ENCODE measurements around the gene TANGO2.

Gene TANGO2

DNA sequence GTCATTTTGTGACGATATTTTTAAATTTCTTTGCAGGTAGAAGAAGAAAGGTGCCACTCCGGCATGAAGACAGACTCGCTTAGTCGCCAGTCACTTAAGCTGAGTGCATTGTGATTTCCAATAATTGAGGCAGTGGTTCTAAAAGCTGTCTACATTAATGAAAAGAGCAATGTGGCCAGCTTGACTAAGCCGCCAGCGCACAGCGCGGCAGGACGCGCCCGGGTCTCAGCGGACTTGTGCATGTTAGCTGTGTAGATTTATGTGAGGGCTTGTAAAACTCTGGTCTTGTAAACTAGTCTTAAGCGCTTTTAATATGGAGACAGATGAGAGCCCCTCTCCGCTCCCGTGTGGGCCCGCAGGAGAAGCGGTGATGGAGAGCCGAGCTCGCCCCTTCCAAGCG is 64.7 kb downstream of the TANGO2 start:
- H3K4me3 ChIP-seq (ENCODE audit: low read depth, low read length, poor library complexity, severe bottlenecking), result no peak overlapping the region
- H2AFZ ChIP-seq (ENCODE audit: low read length), result no peak overlapping the region
- no peak overlapping the region for H3K27ac ChIP-seq (ENCODE audit: low read depth, low read length, poor library complexity, severe bottlenecking)
- H3K4me1 ChIP-seq (ENCODE audit: insufficient read depth, low read length, severe bottlenecking), result peaks cover 45% of the 10 kb centered on the region
- H3F3A ChIP-seq (ENCODE audit: insufficient read depth, low read length), result no peaks in the 10 kb centered on the region
- H4K20me1 ChIP-seq (ENCODE audit: insufficient read depth, low read length), result no peaks in the 10 kb centered on the region
- no peak overlapping the region for H3K4me2 ChIP-seq (ENCODE audit: low read length)
- no peak overlapping the region; the same call in 1 of the 2 replicates for H3K9ac ChIP-seq (ENCODE audit: low read length)
- H3K27me3 ChIP-seq (ENCODE audit: insufficient read depth, low read length), result no peaks in the 10 kb centered on the region
- H3K79me2 ChIP-seq (ENCODE audit: insufficient read depth, low read length), result peaks cover 43% of the 10 kb centered on the region
- H3K36me3 ChIP-seq (ENCODE audit: insufficient read depth, low read length), result peaks cover 56% of the 10 kb centered on the region
- H3K9me2 ChIP-seq (ENCODE audit: low read depth, low read length), result no peaks in the 10 kb centered on the region
- TF ChIP-seq, protein P1, sequence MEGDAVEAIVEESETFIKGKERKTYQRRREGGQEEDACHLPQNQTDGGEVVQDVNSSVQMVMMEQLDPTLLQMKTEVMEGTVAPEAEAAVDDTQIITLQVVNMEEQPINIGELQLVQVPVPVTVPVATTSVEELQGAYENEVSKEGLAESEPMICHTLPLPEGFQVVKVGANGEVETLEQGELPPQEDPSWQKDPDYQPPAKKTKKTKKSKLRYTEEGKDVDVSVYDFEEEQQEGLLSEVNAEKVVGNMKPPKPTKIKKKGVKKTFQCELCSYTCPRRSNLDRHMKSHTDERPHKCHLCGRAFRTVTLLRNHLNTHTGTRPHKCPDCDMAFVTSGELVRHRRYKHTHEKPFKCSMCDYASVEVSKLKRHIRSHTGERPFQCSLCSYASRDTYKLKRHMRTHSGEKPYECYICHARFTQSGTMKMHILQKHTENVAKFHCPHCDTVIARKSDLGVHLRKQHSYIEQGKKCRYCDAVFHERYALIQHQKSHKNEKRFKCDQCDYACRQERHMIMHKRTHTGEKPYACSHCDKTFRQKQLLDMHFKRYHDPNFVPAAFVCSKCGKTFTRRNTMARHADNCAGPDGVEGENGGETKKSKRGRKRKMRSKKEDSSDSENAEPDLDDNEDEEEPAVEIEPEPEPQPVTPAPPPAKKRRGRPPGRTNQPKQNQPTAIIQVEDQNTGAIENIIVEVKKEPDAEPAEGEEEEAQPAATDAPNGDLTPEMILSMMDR (IDR thresholded peaks at IDR 0.05; ENCODE audit: low read length), result no peak
- TF ChIP-seq EZH2 (IDR thresholded peaks at IDR 0.05; ENCODE audit: borderline replicate concordance, low read length), result no peak
- H3K9me3 ChIP-seq (ENCODE audit: low read length), result no peaks in the 10 kb centered on the region

DNA sequence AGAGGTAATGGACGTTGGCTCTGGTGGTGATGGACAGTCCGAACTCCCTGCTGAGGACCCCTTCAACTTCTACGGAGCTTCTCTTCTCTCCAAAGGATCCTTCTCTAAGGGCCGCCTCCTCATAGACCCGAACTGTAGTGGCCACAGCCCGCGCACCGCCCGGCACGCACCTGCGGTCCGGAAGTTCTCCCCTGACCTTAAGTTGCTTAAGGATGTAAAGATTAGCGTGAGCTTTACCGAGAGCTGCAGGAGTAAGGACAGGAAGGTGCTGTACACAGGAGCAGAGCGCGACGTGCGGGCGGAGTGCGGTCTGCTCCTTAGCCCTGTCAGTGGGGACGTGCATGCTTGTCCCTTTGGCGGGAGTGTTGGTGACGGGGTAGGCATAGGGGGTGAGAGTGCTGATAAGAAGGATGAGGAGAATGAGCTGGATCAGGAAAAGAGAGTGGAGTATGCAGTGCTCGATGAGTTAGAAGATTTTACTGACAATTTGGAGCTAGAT is 65.2 kb downstream of the TANGO2 start:
- Histone ChIP-seq H3K9me2 (ENCODE audit: low read depth, low read length) (no peaks in the 10 kb centered on the region), H3K9me3 (ENCODE audit: low read length) (no peaks in the 10 kb centered on the region), H3K9ac (ENCODE audit: low read length) (no peak overlapping the region), H3K27ac (ENCODE audit: low read depth, low read length, poor library complexity, severe bottlenecking) (no peak overlapping the region), H3F3A (ENCODE audit: insufficient read depth, low read length) (no peaks in the 10 kb centered on the region), H3K4me1 (ENCODE audit: insufficient read depth, low read length, severe bottlenecking) (peaks cover 40% of the 10 kb centered on the region), H2AFZ (ENCODE audit: low read length) (no peak overlapping the region), H3K4me3 (ENCODE audit: low read depth, low read length, poor library complexity, severe bottlenecking) (no peak overlapping the region), H3K79me2 (ENCODE audit: insufficient read depth, low read length) (peaks cover 38% of the 10 kb centered on the region), H3K36me3 (ENCODE audit: insufficient read depth, low read length) (peaks cover 61% of the 10 kb centered on the region), H4K20me1 (ENCODE audit: insufficient read depth, low read length) (no peaks in the 10 kb centered on the region), H3K4me2 (ENCODE audit: low read length) (no peak overlapping the region), H3K27me3 (ENCODE audit: insufficient read depth, low read length) (no peaks in the 10 kb centered on the region)
- TF ChIP-seq EZH2 (IDR thresholded peaks at IDR 0.05; ENCODE audit: borderline replicate concordance, low read length), result no peak
- TF ChIP-seq, protein P1 (IDR thresholded peaks at IDR 0.05; ENCODE audit: low read length), result no peak

DNA sequence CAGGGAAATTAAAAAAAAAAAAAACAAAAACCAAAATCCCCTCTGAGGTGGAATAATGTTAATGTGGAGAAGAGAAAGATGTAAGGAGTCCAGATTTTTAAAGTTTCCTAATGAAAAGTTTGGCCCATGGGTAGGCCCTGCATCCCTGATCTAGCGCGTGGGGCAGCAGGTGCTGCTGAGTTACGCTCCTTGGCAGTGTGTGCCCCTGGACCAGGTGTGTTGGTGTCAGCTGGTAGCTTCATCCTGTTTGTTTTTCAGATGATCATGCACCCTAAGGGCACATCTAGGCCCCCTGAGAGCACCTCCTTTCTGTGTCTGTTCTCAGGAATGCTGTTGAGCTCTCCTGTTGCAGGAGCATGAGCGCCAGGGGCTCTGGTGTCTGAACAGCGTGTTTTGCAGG is 65.9 kb downstream of the TANGO2 start:
- Histone ChIP-seq H3K79me2 (ENCODE audit: insufficient read depth, low read length) (peaks cover 33% of the 10 kb centered on the region), H3K27me3 (ENCODE audit: insufficient read depth, low read length) (no peaks in the 10 kb centered on the region), H3K9me3 (ENCODE audit: low read length) (no peaks in the 10 kb centered on the region), H3K36me3 (ENCODE audit: insufficient read depth, low read length) (peaks cover 67% of the 10 kb centered on the region), H3K4me2 (ENCODE audit: low read length) (no peak overlapping the region), H3K9ac (ENCODE audit: low read length) (no peak overlapping the region), H4K20me1 (ENCODE audit: insufficient read depth, low read length) (no peaks in the 10 kb centered on the region), H3K9me2 (ENCODE audit: low read depth, low read length) (no peaks in the 10 kb centered on the region), H3F3A (ENCODE audit: insufficient read depth, low read length) (no peaks in the 10 kb centered on the region), H3K27ac (ENCODE audit: low read depth, low read length, poor library complexity, severe bottlenecking) (no peak overlapping the region), H3K4me3 (ENCODE audit: low read depth, low read length, poor library complexity, severe bottlenecking) (no peak overlapping the region), H3K4me1 (ENCODE audit: insufficient read depth, low read length, severe bottlenecking) (peaks cover 34% of the 10 kb centered on the region), H2AFZ (ENCODE audit: low read length) (no peak overlapping the region)
- TF ChIP-seq, protein P1 (IDR thresholded peaks at IDR 0.05; ENCODE audit: low read length), result no peak
- TF ChIP-seq EZH2 (IDR thresholded peaks at IDR 0.05; ENCODE audit: borderline replicate concordance, low read length), result no peak
